ENCODE measurements around the gene WDR88. TPM values are rescaled to one million over a fixed set of nuclear protein-coding genes. Genes with fewer than 3 reads are reported as not detected.

Gene WDR88
- total and polyA plus RNA-seq, 10 of the 15 experiments (the other 5 are each of a cell fraction or from before 2014, with no cell fraction given), result 0.19 to 0.34 TPM; not detected in 8

DNA sequence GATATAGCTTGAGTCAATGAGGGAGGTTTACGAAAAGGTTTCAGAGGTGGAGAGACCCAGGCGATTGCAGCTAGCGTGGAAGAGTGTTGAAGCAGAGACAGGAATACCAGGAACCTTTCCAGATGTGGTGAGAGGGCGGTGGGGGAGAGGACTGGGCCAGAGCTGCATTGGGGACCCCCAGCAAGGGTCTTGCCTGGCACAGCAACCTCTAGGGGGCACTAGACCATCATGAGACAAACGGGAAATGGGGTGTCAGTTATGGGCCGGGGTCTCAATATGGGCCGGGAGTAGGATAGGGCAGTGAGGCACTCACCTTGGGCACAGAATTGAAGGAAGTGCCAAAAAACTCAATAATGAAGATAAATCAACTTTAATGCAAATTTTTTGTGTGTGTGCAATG is 60.1 kb downstream of the WDR88 start:
- RAD21 ChIA-PET (ENCODE audit: unreplicated experiment), result no interaction called here
- FAIRE-seq (no peak), DNase-seq (ENCODE audit: low read depth, low spot score) (no peak), ATAC-seq (no peak)
- TF ChIP-seq NBN (IDR thresholded peaks at IDR 0.05) (no peak), HDAC2 (IDR thresholded peaks at IDR 0.05) (no peak), RAD21 (IDR thresholded peaks at IDR 0.05; ENCODE audit: insufficient read depth, low read depth, low read length) (0 out of 2 replicates have a peak, but pooled peaks have one; percentile 6), SMC3 (IDR thresholded peaks at IDR 0.05; ENCODE audit: borderline replicate concordance, low read length) (no peak)
- TF ChIP-seq, protein P1, sequence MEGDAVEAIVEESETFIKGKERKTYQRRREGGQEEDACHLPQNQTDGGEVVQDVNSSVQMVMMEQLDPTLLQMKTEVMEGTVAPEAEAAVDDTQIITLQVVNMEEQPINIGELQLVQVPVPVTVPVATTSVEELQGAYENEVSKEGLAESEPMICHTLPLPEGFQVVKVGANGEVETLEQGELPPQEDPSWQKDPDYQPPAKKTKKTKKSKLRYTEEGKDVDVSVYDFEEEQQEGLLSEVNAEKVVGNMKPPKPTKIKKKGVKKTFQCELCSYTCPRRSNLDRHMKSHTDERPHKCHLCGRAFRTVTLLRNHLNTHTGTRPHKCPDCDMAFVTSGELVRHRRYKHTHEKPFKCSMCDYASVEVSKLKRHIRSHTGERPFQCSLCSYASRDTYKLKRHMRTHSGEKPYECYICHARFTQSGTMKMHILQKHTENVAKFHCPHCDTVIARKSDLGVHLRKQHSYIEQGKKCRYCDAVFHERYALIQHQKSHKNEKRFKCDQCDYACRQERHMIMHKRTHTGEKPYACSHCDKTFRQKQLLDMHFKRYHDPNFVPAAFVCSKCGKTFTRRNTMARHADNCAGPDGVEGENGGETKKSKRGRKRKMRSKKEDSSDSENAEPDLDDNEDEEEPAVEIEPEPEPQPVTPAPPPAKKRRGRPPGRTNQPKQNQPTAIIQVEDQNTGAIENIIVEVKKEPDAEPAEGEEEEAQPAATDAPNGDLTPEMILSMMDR (IDR thresholded peaks at IDR 0.05 in 2 of 3, conservative IDR thresholded peaks at IDR 0.05 in 1 of 3; ENCODE audit: control insufficient read depth in 2 of 3, extremely low read depth in 1 of 3, insufficient read depth in 1 of 3, low read depth in 3 of 3, low read length in 3 of 3), result peak in 1 of 3 experiments; percentile 19; a peak in 2 of 6 replicates
- BruUV-seq (replicated peaks), result no TSS peak
- Histone ChIP-seq H3K4me3 (no peak overlapping the region), H3K4me2 (ENCODE audit: control insufficient read depth, insufficient read depth) (no peak overlapping the region), H2AFZ (ENCODE audit: control insufficient read depth, low read depth, low read length) (no peak overlapping the region), H3K9ac (ENCODE audit: control insufficient read depth, insufficient read depth, low read length) (no peak overlapping the region), H3K79me2 (ENCODE audit: control insufficient read depth, insufficient read depth, low read length) (no peaks in the 10 kb centered on the region), H3K9me3 (replicated peaks; ENCODE audit: control insufficient read depth, insufficient read depth, low read length) (no peaks in the 10 kb centered on the region), H3K27me3 (replicated peaks in 1 of 2; ENCODE audit: control insufficient read depth in 2 of 2, insufficient read depth in 2 of 2, low read length in 1 of 2) (peaks cover 0 to 5% of the 10 kb centered on the region in 2 experiments; a peak in 3 of 4 replicates), H3K36me3 (ENCODE audit: control insufficient read depth in 2 of 2, insufficient read depth in 2 of 2, low read length in 1 of 2) (no peaks in the 10 kb centered on the region), H3K4me1 (ENCODE audit: control insufficient read depth, insufficient read depth, low read length) (no peaks in the 10 kb centered on the region), H3K27ac (ENCODE audit: control insufficient read depth, insufficient read depth) (no peak overlapping the region), H4K20me1 (ENCODE audit: control insufficient read depth, insufficient read depth) (no peaks in the 10 kb centered on the region)
- intact Hi-C loops (cut with micrococcal nuclease; ENCODE audit: unreplicated experiment) (no loop called here), in situ Hi-C loops (cut with MboI) (no loop called here)
- SMC1A ChIA-PET (ENCODE audit: uncharacterized antibody, unreplicated experiment), result no interaction called here
- 52% methylated on average over 7 of the region's 7 CpGs for WGBS (ENCODE audit: insufficient coverage, insufficient replicate concordance, low lambda C conversion rate, missing lambda C conversion rate)
- CTCF ChIA-PET, result interaction anchor here (0.7 to 1.0 kb wide), 2 partner anchors 44 to 1320 kb away, joined by 3 to 4 read pairs; no protein-coding TSS in a partner anchor
- POLR2A ChIA-PET, result no interaction called here

DNA sequence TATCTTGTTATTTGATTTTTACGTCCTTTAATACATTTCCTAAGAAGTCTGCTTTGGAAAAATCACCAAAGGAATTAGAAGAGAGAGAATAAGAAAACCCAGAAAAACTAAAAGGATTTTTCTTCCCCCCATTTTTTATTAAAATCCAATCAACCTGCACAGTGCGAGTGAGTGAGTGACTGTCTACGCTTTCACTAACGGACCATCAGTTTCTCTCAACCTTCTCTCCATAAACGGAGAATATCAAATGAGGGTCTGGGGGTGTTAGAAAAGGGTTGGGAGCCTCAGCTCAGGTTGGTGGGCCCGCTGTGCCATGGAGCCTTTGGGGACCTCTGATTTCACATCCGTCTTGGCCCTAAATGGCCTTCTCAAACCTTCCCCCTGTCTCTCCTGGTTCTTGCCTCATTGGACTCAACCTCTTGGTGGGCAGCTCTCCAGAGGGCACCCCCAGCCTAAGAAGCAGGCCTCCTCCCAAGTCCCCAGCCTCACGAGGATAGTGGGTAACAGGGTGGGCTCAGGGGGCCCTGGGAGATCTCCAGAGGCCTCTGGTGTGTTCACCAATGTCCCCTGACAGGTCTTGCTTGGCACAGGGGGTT is 61.5 kb downstream of the WDR88 start:
- no peaks in the 10 kb centered on the region for H4K20me1 ChIP-seq (ENCODE audit: control insufficient read depth, insufficient read depth)
- no peak overlapping the region for H3K9ac ChIP-seq (ENCODE audit: control insufficient read depth, insufficient read depth, low read length)
- intact Hi-C loops (cut with micrococcal nuclease; ENCODE audit: unreplicated experiment) (no loop called here), in situ Hi-C loops (cut with MboI) (no loop called here)
- no peak overlapping the region for H3K4me3 ChIP-seq
- ChIA-PET POLR2A (no interaction called here), CTCF (no interaction called here), SMC1A (ENCODE audit: uncharacterized antibody, unreplicated experiment) (no interaction called here), RAD21 (ENCODE audit: unreplicated experiment) (no interaction called here)
- no peaks in the 10 kb centered on the region for H3K36me3 ChIP-seq (ENCODE audit: control insufficient read depth in 2 of 2, insufficient read depth in 2 of 2, low read length in 1 of 2)
- H3K27me3 ChIP-seq (replicated peaks in 1 of 2; ENCODE audit: control insufficient read depth in 2 of 2, insufficient read depth in 2 of 2, low read length in 1 of 2), result peaks cover 0 to 5% of the 10 kb centered on the region in 2 experiments; a peak in 3 of 4 replicates
- no peak overlapping the region for H3K4me2 ChIP-seq (ENCODE audit: control insufficient read depth, insufficient read depth)
- FAIRE-seq (no peak), DNase-seq (ENCODE audit: low read depth, low spot score) (no peak), ATAC-seq (no peak)
- no peaks in the 10 kb centered on the region for H3K9me3 ChIP-seq (replicated peaks; ENCODE audit: control insufficient read depth, insufficient read depth, low read length)
- no peaks in the 10 kb centered on the region for H3K79me2 ChIP-seq (ENCODE audit: control insufficient read depth, insufficient read depth, low read length)
- no peak overlapping the region for H3K27ac ChIP-seq (ENCODE audit: control insufficient read depth, insufficient read depth)
- H2AFZ ChIP-seq (ENCODE audit: control insufficient read depth, low read depth, low read length), result no peak overlapping the region
- H3K4me1 ChIP-seq (ENCODE audit: control insufficient read depth, insufficient read depth, low read length), result peaks cover 5% of the 10 kb centered on the region
- BruUV-seq (replicated peaks), result no TSS peak
- WGBS (ENCODE audit: insufficient coverage, insufficient replicate concordance, low lambda C conversion rate, missing lambda C conversion rate), result 64% methylated on average over 8 of the region's 8 CpGs
- TF ChIP-seq, protein P2, sequence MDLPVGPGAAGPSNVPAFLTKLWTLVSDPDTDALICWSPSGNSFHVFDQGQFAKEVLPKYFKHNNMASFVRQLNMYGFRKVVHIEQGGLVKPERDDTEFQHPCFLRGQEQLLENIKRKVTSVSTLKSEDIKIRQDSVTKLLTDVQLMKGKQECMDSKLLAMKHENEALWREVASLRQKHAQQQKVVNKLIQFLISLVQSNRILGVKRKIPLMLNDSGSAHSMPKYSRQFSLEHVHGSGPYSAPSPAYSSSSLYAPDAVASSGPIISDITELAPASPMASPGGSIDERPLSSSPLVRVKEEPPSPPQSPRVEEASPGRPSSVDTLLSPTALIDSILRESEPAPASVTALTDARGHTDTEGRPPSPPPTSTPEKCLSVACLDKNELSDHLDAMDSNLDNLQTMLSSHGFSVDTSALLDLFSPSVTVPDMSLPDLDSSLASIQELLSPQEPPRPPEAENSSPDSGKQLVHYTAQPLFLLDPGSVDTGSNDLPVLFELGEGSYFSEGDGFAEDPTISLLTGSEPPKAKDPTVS (IDR thresholded peaks at IDR 0.05; ENCODE audit: low read depth, low read length), result no peak
- no peak for TF ChIP-seq ESRRA (IDR thresholded peaks at IDR 0.05; ENCODE audit: low read length)
- TF ChIP-seq, protein P3, sequence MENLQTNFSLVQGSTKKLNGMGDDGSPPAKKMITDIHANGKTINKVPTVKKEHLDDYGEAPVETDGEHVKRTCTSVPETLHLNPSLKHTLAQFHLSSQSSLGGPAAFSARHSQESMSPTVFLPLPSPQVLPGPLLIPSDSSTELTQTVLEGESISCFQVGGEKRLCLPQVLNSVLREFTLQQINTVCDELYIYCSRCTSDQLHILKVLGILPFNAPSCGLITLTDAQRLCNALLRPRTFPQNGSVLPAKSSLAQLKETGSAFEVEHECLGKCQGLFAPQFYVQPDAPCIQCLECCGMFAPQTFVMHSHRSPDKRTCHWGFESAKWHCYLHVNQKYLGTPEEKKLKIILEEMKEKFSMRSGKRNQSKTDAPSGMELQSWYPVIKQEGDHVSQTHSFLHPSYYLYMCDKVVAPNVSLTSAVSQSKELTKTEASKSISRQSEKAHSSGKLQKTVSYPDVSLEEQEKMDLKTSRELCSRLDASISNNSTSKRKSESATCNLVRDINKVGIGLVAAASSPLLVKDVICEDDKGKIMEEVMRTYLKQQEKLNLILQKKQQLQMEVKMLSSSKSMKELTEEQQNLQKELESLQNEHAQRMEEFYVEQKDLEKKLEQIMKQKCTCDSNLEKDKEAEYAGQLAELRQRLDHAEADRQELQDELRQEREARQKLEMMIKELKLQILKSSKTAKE (IDR thresholded peaks at IDR 0.05; ENCODE audit: low read depth, poor library complexity, severe bottlenecking), result no peak
- no peak for TF ChIP-seq BACH1 (IDR thresholded peaks at IDR 0.05; ENCODE audit: borderline replicate concordance)
- no peak for TF ChIP-seq RCOR1 (conservative IDR thresholded peaks at IDR 0.05; ENCODE audit: low read depth, low read length)
- TF ChIP-seq KLF5 (IDR thresholded peaks at IDR 0.05; ENCODE audit: partially characterized antibody), result no peak
- TF ChIP-seq RB1 (IDR thresholded peaks at IDR 0.05; ENCODE audit: borderline replicate concordance), result no peak

Data from GM12878 (cell line).